ENCODE measurements around the gene IRF2BPL.
"Not testable (repeated sequence)": the region's sequence is repeated elsewhere in the genome, so short reads cannot be mapped to it uniquely, and the experiment has no call there.

The IRF2BPL gene

GRCh38 chr14:77022236-77022852 is 6.2 kb downstream of the IRF2BPL start:
- H3K4me3 ChIP-seq (ENCODE audit: low read depth, low read length) = no peak overlapping the region
- peak; percentile 79 for DNase-seq (ENCODE audit: low read depth)
- TF ChIP-seq CTCF (IDR thresholded peaks at IDR 0.05; ENCODE audit: insufficient read depth, low read depth, low read length, missing control alignments) = no peak

- H3K4me3 ChIP-seq (ENCODE audit: low read depth, low read length) = not testable (repeated sequence)
- DNase-seq (ENCODE audit: low read depth) = peak; percentile 58
Measured at GRCh38 chr14:77021424-77021823, 7.1 kb downstream of the IRF2BPL start.

GRCh38 chr14:77018785-77019184 is 9.7 kb downstream of the IRF2BPL start:
- no peak for TF ChIP-seq CTCF (IDR thresholded peaks at IDR 0.05; ENCODE audit: insufficient read depth, low read depth, low read length, missing control alignments)
- H3K4me3 ChIP-seq (ENCODE audit: low read depth, low read length) = no peak overlapping the region
- DNase-seq (ENCODE audit: low read depth) = no peak

- TF ChIP-seq CTCF (IDR thresholded peaks at IDR 0.05; ENCODE audit: insufficient read depth, low read depth, low read length, missing control alignments) = no peak
- no peak for DNase-seq (ENCODE audit: low read depth)
- no peak overlapping the region for H3K4me3 ChIP-seq (ENCODE audit: low read depth, low read length)
Measured at GRCh38 chr14:77017666-77018065, 10.8 kb downstream of the IRF2BPL start.

- DNase-seq (ENCODE audit: low read depth) = no peak
- H3K4me3 ChIP-seq (ENCODE audit: low read depth, low read length) = no peak overlapping the region
- no peak for TF ChIP-seq CTCF (IDR thresholded peaks at IDR 0.05; ENCODE audit: insufficient read depth, low read depth, low read length, missing control alignments)
Measured at GRCh38 chr14:77014734-77015133, 13.8 kb downstream of the IRF2BPL start.

GRCh38 chr14:77014004-77014604 is 14.4 kb downstream of the IRF2BPL start:
- no peak overlapping the region for H3K4me3 ChIP-seq (ENCODE audit: low read depth, low read length)
- DNase-seq (ENCODE audit: low read depth) = no peak
- no peak for TF ChIP-seq CTCF (IDR thresholded peaks at IDR 0.05; ENCODE audit: insufficient read depth, low read depth, low read length, missing control alignments)

GRCh38 chr14:77012193-77012765 is 16.2 kb downstream of the IRF2BPL start:
- no peak overlapping the region for H3K4me3 ChIP-seq (ENCODE audit: low read depth, low read length)
- DNase-seq (ENCODE audit: low read depth) = no peak
- no peak for TF ChIP-seq CTCF (IDR thresholded peaks at IDR 0.05; ENCODE audit: insufficient read depth, low read depth, low read length, missing control alignments)
